Fibroblast of lung (primary cell): ENCODE measurements around the gene PCSK5. TPM values are rescaled to one million over a fixed set of nuclear protein-coding genes. Genes with fewer than 3 reads are reported as not detected.

Experiments used
- DNase-seq, 2 donors: peaks; one replicate each; pipeline versions ENCODE4 v3.0.0 to v3.0.0-alpha.2; 2010; ENCODE audit warnings: low read depth in 2 of 2
- H2AFZ ChIP-seq: 2 replicates; pipeline ENCODE4 v1.5.1; 2012; ENCODE audit warnings: low read length, control low read depth, inconsistent platforms
- H3K27ac ChIP-seq: 2 replicates; pipeline ENCODE4 v1.5.1; 2011; ENCODE audit warnings: low read length, control low read depth; ENCODE audit not compliant: insufficient read depth
- H3K27me3 ChIP-seq: 2 replicates; pipeline ENCODE4 v1.5.1; 2011; ENCODE audit warnings: mild to moderate bottlenecking, low read length; ENCODE audit not compliant: control insufficient read depth, insufficient read depth
- H3K36me3 ChIP-seq: 2 replicates; pipeline ENCODE4 v1.5.1; 2011; ENCODE audit warnings: low read length; ENCODE audit not compliant: control insufficient read depth, insufficient read depth
- H3K4me1 ChIP-seq: 2 replicates; pipeline ENCODE4 v1.5.1; 2011; ENCODE audit warnings: low read length; ENCODE audit not compliant: control insufficient read depth, insufficient read depth; ENCODE audit errors: extremely low read depth
- H3K4me2 ChIP-seq: 2 replicates; pipeline ENCODE4 v1.5.1; 2011; ENCODE audit warnings: low read length, control low read depth; ENCODE audit not compliant: insufficient read depth; ENCODE audit errors: extremely low read depth
- H3K4me3 ChIP-seq, 4 experiments: fragments of 200-600 bp in 1 of 4; sonication (generic) in 1 of 4; replicated peaks in 1 of 4; 2 replicates each; pipeline ENCODE4 v1.5.1; 2011 to 2016; ENCODE audit warnings: low read length in 4 of 4, low read depth in 3 of 4, mild to moderate bottlenecking in 3 of 4, control low read depth in 2 of 4, inconsistent platforms in 1 of 4, mixed read lengths in 1 of 4; ENCODE audit not compliant: insufficient read depth in 1 of 4; ENCODE audit errors: control extremely low read depth in 1 of 4
- H3K79me2 ChIP-seq: 2 replicates; pipeline ENCODE4 v1.5.1; 2012; ENCODE audit warnings: mild to moderate bottlenecking, low read length, inconsistent platforms; ENCODE audit not compliant: control insufficient read depth, insufficient read depth
- H3K9ac ChIP-seq: 2 replicates; pipeline ENCODE4 v1.5.1; 2011; ENCODE audit warnings: mild to moderate bottlenecking, low read length, control low read depth; ENCODE audit not compliant: insufficient read depth
- H3K9me3 ChIP-seq: 2 replicates; pipeline ENCODE4 v1.5.1; 2012; ENCODE audit warnings: low read depth, low read length; ENCODE audit not compliant: control insufficient read depth, insufficient read depth
- H4K20me1 ChIP-seq: 2 replicates; pipeline ENCODE4 v1.5.1; 2011; ENCODE audit warnings: low read length; ENCODE audit not compliant: control insufficient read depth, insufficient read depth; ENCODE audit errors: extremely low read depth
- EZH2 ChIP-seq: IDR thresholded peaks from 2 replicates; pipeline ENCODE4 v1.5.1; 2012; ENCODE audit warnings: low read length, control low read depth, mild to moderate bottlenecking; ENCODE audit errors: missing control alignments
- polyA plus RNA-seq, 2 donors: library from polyadenylated mRNA; depleted of rRNA in 1 of 2; stranded (reverse) in 1 of 2; unstranded in 1 of 2; fragments of >200 nt; gene quantifications; 2 replicates each; pipeline ENCODE4 v1.2.1, GENCODE V29; 2011 to 2012; ENCODE audit warnings: missing spikeins in 1 of 2
- total RNA-seq: library from RNA; depleted of rRNA; stranded (reverse); fragments of >200 nt; gene quantifications from 2 replicates; pipeline ENCODE4 v1.2.1, GENCODE V29; 2014
- TF ChIP-seq, protein P1 (sequence below), 2 donors: IDR thresholded peaks in 1 of 2; conservative IDR thresholded peaks in 1 of 2; 1 replicate in 1 of 2; 2 replicates in 1 of 2; pipeline ENCODE4 v1.5.1; 2011 to 2012; ENCODE audit warnings: low read length in 2 of 2, control low read depth in 1 of 2, inconsistent platforms in 1 of 2, low read depth in 1 of 2, mild to moderate bottlenecking in 1 of 2

PCSK5 gene
- total and polyA plus RNA-seq, 2 donors (not counting 1 experiment from before 2014, with no cell fraction given), result 3.1 to 4.8 TPM

DNA sequence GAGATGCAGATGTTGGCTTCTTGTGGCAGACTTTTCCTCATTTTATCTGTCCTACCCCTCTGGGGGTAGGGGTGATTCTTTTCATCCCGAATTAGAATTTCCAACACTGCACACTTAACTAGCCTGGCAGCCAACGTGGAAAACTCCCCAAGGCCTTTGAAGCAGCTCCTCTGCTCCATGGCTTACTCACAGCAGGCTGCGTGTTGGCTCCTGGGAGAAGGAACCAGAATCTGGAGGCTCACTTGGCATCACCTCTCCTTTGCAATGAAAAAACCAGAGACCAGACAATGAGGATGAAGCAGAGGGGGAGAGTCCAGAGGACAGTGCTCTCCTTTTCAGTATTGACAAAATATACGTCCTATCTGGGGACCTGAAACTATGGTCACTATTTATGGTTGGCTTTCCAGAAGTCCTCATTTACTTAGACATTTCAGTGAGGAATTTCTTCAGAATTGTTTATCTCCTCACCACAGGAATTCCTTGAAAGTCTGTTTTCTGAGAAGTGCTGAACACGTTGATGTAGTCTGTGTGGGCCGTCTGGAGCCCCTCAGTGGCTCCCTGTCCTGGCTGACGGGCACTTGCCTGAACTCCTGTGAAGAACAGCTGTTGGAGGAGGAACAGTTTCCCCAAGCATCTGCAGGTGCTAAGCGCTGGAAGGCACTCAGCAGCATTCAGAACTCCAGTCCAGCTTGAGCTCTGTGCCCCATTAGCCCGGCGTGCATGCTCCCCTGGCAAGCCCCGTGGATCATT lies 272.5 kb downstream of the PCSK5 start:
- Histone ChIP-seq H3K27me3 (no peaks in the 10 kb centered on the region), H3K4me2 (no peak overlapping the region), H3K36me3 (no peaks in the 10 kb centered on the region), H3K27ac (no peak overlapping the region), H3K9ac (no peak overlapping the region), H2AFZ (no peak overlapping the region), H3K4me3 (no peak overlapping the region), H3K4me1 (peaks cover 18% of the 10 kb centered on the region), H3K79me2 (no peaks in the 10 kb centered on the region), H3K9me3 (no peaks in the 10 kb centered on the region), H4K20me1 (no peaks in the 10 kb centered on the region)
- TF ChIP-seq EZH2, result no peak
- TF ChIP-seq, protein P1, sequence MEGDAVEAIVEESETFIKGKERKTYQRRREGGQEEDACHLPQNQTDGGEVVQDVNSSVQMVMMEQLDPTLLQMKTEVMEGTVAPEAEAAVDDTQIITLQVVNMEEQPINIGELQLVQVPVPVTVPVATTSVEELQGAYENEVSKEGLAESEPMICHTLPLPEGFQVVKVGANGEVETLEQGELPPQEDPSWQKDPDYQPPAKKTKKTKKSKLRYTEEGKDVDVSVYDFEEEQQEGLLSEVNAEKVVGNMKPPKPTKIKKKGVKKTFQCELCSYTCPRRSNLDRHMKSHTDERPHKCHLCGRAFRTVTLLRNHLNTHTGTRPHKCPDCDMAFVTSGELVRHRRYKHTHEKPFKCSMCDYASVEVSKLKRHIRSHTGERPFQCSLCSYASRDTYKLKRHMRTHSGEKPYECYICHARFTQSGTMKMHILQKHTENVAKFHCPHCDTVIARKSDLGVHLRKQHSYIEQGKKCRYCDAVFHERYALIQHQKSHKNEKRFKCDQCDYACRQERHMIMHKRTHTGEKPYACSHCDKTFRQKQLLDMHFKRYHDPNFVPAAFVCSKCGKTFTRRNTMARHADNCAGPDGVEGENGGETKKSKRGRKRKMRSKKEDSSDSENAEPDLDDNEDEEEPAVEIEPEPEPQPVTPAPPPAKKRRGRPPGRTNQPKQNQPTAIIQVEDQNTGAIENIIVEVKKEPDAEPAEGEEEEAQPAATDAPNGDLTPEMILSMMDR (conservative IDR thresholded peaks at IDR 0.05 in 1 of 2, IDR thresholded peaks at IDR 0.05 in 1 of 2; ENCODE audit: low read depth in 1 of 2, low read length in 2 of 2), result no peak
- DNase-seq, result peak; percentile 36 to 86

DNA sequence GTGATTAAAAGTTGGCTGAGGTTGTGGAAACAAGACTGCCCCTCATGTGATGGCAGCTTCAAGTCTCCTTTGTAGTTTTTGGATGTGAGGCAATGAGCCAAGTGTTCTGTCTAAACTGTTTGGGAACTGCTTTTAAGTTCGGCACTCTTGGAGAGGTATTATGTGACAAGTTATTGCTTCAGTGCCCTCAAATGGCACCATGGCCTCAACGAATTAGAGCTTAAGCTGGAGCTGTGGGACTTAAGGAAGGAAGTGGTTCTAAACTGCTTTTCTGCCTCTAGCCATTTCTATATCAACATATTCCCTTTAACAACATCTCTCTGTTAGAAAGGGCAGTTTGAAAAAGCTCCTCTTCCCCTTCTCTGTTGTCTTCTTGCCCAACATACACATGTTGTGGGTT lies 276.1 kb downstream of the PCSK5 start:
- Histone ChIP-seq H3K27me3 (no peaks in the 10 kb centered on the region), H3K4me3 (no peak overlapping the region), H2AFZ (no peak overlapping the region), H4K20me1 (no peaks in the 10 kb centered on the region), H3K4me2 (no peak overlapping the region), H3K27ac (no peak overlapping the region), H3K4me1 (peaks cover 12% of the 10 kb centered on the region), H3K9ac (no peak overlapping the region), H3K79me2 (no peaks in the 10 kb centered on the region), H3K9me3 (no peaks in the 10 kb centered on the region), H3K36me3 (no peaks in the 10 kb centered on the region)
- no peak for DNase-seq
- no peak for TF ChIP-seq EZH2
- TF ChIP-seq, protein P1 (conservative IDR thresholded peaks at IDR 0.05 in 1 of 2, IDR thresholded peaks at IDR 0.05 in 1 of 2; ENCODE audit: low read depth in 1 of 2, low read length in 2 of 2), result no peak

DNA sequence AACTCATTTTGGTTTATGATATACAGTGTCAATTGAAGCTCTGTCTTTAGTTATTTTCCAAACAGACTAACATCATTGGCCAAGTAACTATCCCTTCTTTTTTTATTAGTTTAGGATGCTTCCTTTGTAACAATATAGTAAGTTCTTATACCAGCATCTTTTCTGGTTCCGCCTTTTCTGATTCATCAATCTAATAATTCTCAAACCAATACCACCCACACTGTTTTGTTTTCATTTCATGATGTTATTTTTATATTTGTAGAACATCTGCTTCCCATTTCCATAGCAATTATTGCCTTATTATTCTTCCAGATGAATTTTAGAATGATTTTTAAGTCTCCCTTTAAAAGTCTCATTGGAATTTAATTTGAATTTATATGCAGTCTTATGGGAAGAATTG lies 285.7 kb downstream of the PCSK5 start:
- H3K4me2 ChIP-seq, result no peak overlapping the region
- no peaks in the 10 kb centered on the region for H3K9me3 ChIP-seq
- no peak for DNase-seq
- H3K9ac ChIP-seq, result no peak overlapping the region
- no peaks in the 10 kb centered on the region for H4K20me1 ChIP-seq
- no peaks in the 10 kb centered on the region for H3K79me2 ChIP-seq
- no peak overlapping the region for H3K4me3 ChIP-seq
- H2AFZ ChIP-seq, result no peak overlapping the region
- H3K27ac ChIP-seq, result no peak overlapping the region
- peaks cover 2% of the 10 kb centered on the region for H3K4me1 ChIP-seq
- H3K27me3 ChIP-seq, result no peaks in the 10 kb centered on the region
- no peaks in the 10 kb centered on the region for H3K36me3 ChIP-seq
- TF ChIP-seq, protein P1 (conservative IDR thresholded peaks at IDR 0.05 in 1 of 2, IDR thresholded peaks at IDR 0.05 in 1 of 2; ENCODE audit: low read depth in 1 of 2, low read length in 2 of 2), result no peak
- TF ChIP-seq EZH2, result no peak
